NCI-H1930 (cell line): Measurements from ENCODE around the gene PEX12.
"Not testable (repeated sequence)": the region's sequence is repeated elsewhere in the genome, so short reads cannot be mapped to it uniquely, and the experiment has no call there.

Experiments used
- DNase-seq, 2 experiments: peaks; one replicate each; lab custom pipeline; 2025; lab: John Stamatoyannopoulos, UW

Gene PEX12

GRCh38 chr17:35578197-35578928 lies at the start of gene PEX12:
TSS of gene PEX12 (minus strand) at chr17:35578571. CDS start at chr17:35578021, 550 bp downstream.
- peak; percentile 81 to 90 for DNase-seq

- DNase-seq: no peak
Observed at GRCh38 chr17:35627417-35627816, 49.0 kb upstream of the PEX12 start.

GRCh38 chr17:35621768-35622167 lies 43.4 kb upstream of the PEX12 start:
- no peak for DNase-seq

- DNase-seq: no peak
Observed at GRCh38 chr17:35618628-35619027, 40.3 kb upstream of the PEX12 start.

GRCh38 chr17:35617505-35617904 lies 39.1 kb upstream of the PEX12 start:
- DNase-seq: no peak

- no peak for DNase-seq
Observed at GRCh38 chr17:35616536-35616935, 38.2 kb upstream of the PEX12 start.

GRCh38 chr17:35614810-35615209 lies 36.4 kb upstream of the PEX12 start:
- no peak for DNase-seq

GRCh38 chr17:35612924-35613521 lies 34.7 kb upstream of the PEX12 start:
- peak in 1 of 2 experiments; percentile 11 for DNase-seq

- not testable (repeated sequence) for DNase-seq
Observed at GRCh38 chr17:35610746-35611145, 32.4 kb upstream of the PEX12 start.

- no peak for DNase-seq
Observed at GRCh38 chr17:35609831-35610230, 31.5 kb upstream of the PEX12 start.

GRCh38 chr17:35607239-35607847 lies 29.0 kb upstream of the PEX12 start:
- no peak for DNase-seq

GRCh38 chr17:35605678-35606077 lies 27.3 kb upstream of the PEX12 start:
- DNase-seq: no peak

GRCh38 chr17:35603674-35604073 lies 25.3 kb upstream of the PEX12 start:
- no peak for DNase-seq

GRCh38 chr17:35597604-35598003 lies 19.2 kb upstream of the PEX12 start:
- no peak for DNase-seq

GRCh38 chr17:35596530-35597233 lies 18.3 kb upstream of the PEX12 start:
- no peak for DNase-seq

- DNase-seq: no peak
Observed at GRCh38 chr17:35596072-35596471, 17.7 kb upstream of the PEX12 start.

- DNase-seq: no peak
Observed at GRCh38 chr17:35588196-35588920, 10.0 kb upstream of the PEX12 start.

- DNase-seq: peak; percentile 85 to 93
Observed at GRCh38 chr17:35587074-35587961, 8.9 kb upstream of the PEX12 start, which contains the start of gene AP2B1. TSS of gene AP2B1 (plus strand) at chr17:35587322. CDS start at chr17:35594031, 6,709 bp downstream.

- no peak for DNase-seq
Observed at GRCh38 chr17:35586569-35587073, 8.2 kb upstream of the PEX12 start.

- no peak for DNase-seq
Observed at GRCh38 chr17:35584061-35584460, 5.7 kb upstream of the PEX12 start.
